D721Med (cell line): ENCODE results near the gene METTL23.
"Not testable (repeated sequence)": the region's sequence is repeated elsewhere in the genome, so short reads cannot be mapped to it uniquely, and the experiment has no call there.

Experiments
- DNase-seq: peaks from one replicate; pipeline ENCODE4 v3.0.0; 2011; ENCODE audit warnings: low spot score; ENCODE audit not compliant: insufficient read length
- FAIRE-seq: peaks from 2 replicates; lab custom pipeline; 2011; peaks lifted over from hg19 to GRCh38; lab: Jason Lieb, UNC
- TF ChIP-seq, protein P1 (sequence below): IDR thresholded peaks from 2 replicates; pipeline ENCODE4 v1.5.1; 2012; ENCODE audit warnings: mild to moderate bottlenecking, control low read depth; ENCODE audit not compliant: insufficient read depth; ENCODE audit errors: missing control alignments

METTL23 gene

GRCh38 chr17:76725580-76726230, 934 bp upstream of the METTL23 start:
- no peak for FAIRE-seq
- DNase-seq, result no peak
- TF ChIP-seq, protein P1, sequence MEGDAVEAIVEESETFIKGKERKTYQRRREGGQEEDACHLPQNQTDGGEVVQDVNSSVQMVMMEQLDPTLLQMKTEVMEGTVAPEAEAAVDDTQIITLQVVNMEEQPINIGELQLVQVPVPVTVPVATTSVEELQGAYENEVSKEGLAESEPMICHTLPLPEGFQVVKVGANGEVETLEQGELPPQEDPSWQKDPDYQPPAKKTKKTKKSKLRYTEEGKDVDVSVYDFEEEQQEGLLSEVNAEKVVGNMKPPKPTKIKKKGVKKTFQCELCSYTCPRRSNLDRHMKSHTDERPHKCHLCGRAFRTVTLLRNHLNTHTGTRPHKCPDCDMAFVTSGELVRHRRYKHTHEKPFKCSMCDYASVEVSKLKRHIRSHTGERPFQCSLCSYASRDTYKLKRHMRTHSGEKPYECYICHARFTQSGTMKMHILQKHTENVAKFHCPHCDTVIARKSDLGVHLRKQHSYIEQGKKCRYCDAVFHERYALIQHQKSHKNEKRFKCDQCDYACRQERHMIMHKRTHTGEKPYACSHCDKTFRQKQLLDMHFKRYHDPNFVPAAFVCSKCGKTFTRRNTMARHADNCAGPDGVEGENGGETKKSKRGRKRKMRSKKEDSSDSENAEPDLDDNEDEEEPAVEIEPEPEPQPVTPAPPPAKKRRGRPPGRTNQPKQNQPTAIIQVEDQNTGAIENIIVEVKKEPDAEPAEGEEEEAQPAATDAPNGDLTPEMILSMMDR, result no peak

- TF ChIP-seq, protein P1, result no peak
- FAIRE-seq, result no peak
- peak; percentile 87 for DNase-seq
These were observed 336 bp upstream of the METTL23 start, which contains the start of gene JMJD6 for GRCh38 chr17:76726231-76726775. TSS of gene JMJD6 (minus strand) at chr17:76726606. CDS start at chr17:76726475, 131 bp downstream.

DNA sequence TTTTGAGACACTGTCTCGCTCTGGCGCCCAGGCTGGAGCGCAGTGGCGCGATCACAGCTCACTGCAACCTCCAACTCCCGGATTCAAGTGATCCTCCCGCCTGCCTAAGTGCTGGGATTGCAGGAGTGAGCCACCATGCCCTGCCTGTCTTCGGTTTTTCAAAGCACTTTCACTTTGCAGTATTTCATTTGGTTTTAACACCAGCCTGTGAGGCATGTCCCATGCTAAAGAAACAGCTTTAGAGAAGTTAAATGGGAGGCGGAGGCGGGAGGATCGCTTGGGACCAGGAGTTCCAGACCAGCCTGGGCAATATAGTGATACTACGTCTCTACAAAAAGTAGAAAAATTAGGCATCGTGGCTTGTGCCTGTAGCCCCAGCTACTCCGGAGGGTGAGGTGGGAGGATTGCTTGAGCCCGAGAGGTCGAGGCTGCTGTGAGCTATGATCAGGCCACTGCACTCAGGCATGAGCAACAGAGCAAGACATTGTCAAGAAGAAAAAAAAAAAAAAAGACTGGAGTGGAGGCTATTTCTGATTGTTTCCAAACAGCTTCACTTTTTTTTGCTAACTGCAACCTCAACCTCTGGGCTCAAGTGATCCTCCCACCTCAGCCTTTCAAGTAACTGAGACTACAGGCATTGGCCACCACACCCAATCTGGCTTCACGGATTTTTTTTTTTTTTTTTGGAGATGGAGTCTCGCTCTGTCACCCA, 1.3 kb downstream of the METTL23 start:
- no peak for DNase-seq
- FAIRE-seq, result no peak
- TF ChIP-seq, protein P1, result no peak

DNA sequence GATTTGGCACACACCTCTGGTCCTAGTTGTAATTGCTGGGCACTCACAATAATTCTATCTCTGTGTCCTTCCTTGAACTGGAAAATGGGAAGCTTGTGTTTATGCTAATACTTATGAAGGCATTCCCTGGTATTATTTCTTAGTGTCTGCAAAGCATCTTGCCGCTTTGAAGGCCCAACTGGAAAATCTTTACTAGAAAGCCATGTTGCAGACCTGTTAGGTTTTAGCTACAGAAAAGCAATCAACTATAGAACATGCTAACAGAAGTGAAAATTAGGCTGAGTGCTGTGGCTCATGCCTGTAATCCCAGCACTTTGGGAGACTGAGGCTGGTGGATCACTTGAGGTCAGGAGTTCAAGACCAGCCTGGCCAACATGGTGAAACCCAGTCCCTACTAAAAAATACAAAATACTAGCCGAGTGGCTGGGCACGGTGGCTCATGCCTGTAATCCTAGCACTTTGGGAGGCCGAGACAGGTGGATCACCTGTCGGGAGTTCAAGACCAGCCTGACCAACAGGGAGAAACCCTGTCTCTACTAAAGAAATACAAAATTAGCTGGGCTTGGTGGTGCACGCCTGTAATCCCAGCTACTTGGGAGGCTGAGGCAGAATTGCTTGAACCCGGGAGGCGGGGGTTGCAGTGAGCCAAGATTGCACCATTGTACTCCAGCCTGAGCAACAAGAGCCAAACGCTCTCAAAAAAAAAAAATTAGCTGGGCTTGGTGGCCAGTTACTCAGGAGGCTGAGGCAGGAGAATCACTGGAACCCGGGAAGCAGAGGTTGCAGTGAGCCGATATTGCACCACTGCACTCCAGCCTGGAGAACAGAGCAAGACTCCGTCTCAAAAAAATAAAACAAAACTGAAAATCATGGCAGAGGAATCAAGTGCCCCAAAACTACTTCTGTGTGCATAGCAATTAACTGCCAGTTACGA, 5.4 kb downstream of the METTL23 start:
- not testable (repeated sequence) for FAIRE-seq, DNase-seq

- DNase-seq (no peak), FAIRE-seq (no peak)
- TF ChIP-seq, protein P1, result no peak
These were observed 6.3 kb downstream of the METTL23 start for GRCh38 chr17:76732734-76733617.

DNA sequence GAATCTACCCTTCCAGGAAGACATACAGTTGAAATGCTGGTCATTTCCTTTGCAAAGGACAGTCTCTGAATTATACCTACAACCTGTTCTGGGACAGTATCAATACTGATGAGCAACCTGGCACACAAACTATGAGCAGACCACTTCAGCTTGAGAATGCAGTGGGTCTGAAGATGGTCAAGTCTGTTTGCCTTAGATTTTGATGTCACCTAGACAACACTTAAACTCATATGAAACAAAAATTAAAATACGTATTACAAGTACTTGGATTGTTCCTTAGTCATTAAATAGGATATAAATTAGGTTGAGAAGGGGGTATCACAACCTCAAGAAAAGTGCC, 6.9 kb downstream of the METTL23 start:
- TF ChIP-seq, protein P1, result no peak
- DNase-seq, result no peak
- no peak for FAIRE-seq
